Superior temporal gyrus (tissue), 1 donor: ENCODE measurements around the gene ATP8B3.
"Not testable (repeated sequence)": the region's sequence is repeated elsewhere in the genome, so short reads cannot be mapped to it uniquely, and the experiment has no call there.

ENCODE experiments used
- DNase-seq: peaks from one replicate; pipeline ENCODE4 v3.0.0-alpha.2; 2016; ENCODE audit errors: extremely low spot score

Gene ATP8B3

GRCh38 chr19:1815605-1816529, 3.8 kb upstream of the ATP8B3 start:
- DNase-seq, result no peak

- no peak for DNase-seq
These were observed 2.9 kb upstream of the ATP8B3 start for GRCh38 chr19:1814833-1815604.

- DNase-seq, result no peak
These were observed 2.3 kb upstream of the ATP8B3 start for GRCh38 chr19:1814391-1814790.

- DNase-seq, result no peak
These were observed 1.4 kb upstream of the ATP8B3 start for GRCh38 chr19:1813192-1814182.

GRCh38 chr19:1812426-1813191, 533 bp upstream of the ATP8B3 start:
- DNase-seq, result peak; percentile 60

- no peak for DNase-seq
These were observed 593 bp downstream of the ATP8B3 start for GRCh38 chr19:1811472-1811894.

GRCh38 chr19:1810439-1811160, 1.5 kb downstream of the ATP8B3 start:
- DNase-seq, result no peak

GRCh38 chr19:1809678-1810077, 2.4 kb downstream of the ATP8B3 start:
- no peak for DNase-seq

- no peak for DNase-seq
These were observed 3.7 kb downstream of the ATP8B3 start for GRCh38 chr19:1808395-1808731.

GRCh38 chr19:1807695-1808394, 4.2 kb downstream of the ATP8B3 start:
- DNase-seq, result no peak

- DNase-seq, result no peak
These were observed 4.9 kb downstream of the ATP8B3 start for GRCh38 chr19:1807030-1807694.

GRCh38 chr19:1806184-1807029, 5.7 kb downstream of the ATP8B3 start:
- no peak for DNase-seq

GRCh38 chr19:1805401-1806183, 6.5 kb downstream of the ATP8B3 start:
- no peak for DNase-seq

GRCh38 chr19:1804858-1805257, 7.2 kb downstream of the ATP8B3 start:
- DNase-seq, result no peak

- no peak for DNase-seq
These were observed 12.3 kb downstream of the ATP8B3 start for GRCh38 chr19:1799695-1800342.

- not testable (repeated sequence) for DNase-seq
These were observed 14.8 kb downstream of the ATP8B3 start for GRCh38 chr19:1797313-1797712.
